ENCODE data around the gene LRBA. TPM values are rescaled to one million over a fixed set of nuclear protein-coding genes. Genes with fewer than 3 reads are reported as not detected.

Gene LRBA
- total RNA-seq, 1 experiment from 2014 or later: 77.4 TPM

- H3K4me3 ChIP-seq: no peak overlapping the region
- no peaks in the 10 kb centered on the region for H4K20me1 ChIP-seq (ENCODE audit: insufficient read depth)
- ChIA-PET POLR2A (ENCODE audit: unreplicated experiment) (no interaction called here), CTCF (no interaction called here)
- H3K27me3 ChIP-seq (ENCODE audit: insufficient read depth, low read depth): no peaks in the 10 kb centered on the region
- no peak for DNase-seq
- intact Hi-C loops (cut with micrococcal nuclease; ENCODE audit: unreplicated experiment): loop anchor here (10.0 kb wide), 1 partner anchor 959 kb away; no protein-coding TSS in a partner anchor
- H3F3A ChIP-seq (ENCODE audit: insufficient read depth, low read depth): no peaks in the 10 kb centered on the region
- no peaks in the 10 kb centered on the region for H3K4me1 ChIP-seq (replicated peaks; ENCODE audit: insufficient read depth)
- TF ChIP-seq CTCF (conservative IDR thresholded peaks at IDR 0.05) (no peak), EZH2 (IDR thresholded peaks at IDR 0.05; ENCODE audit: low read depth) (no peak)
- no peaks in the 10 kb centered on the region for H3K79me2 ChIP-seq (ENCODE audit: low read depth)
- H3K27ac ChIP-seq: no peak overlapping the region
- no peaks in the 10 kb centered on the region for H3K36me3 ChIP-seq (ENCODE audit: low read depth)
- no peaks in the 10 kb centered on the region for H3K9me3 ChIP-seq (ENCODE audit: insufficient read depth, low read depth)
- BruUV-seq (replicated peaks): no TSS peak
- no peak overlapping the region for H3K4me2 ChIP-seq
- no peaks in the 10 kb centered on the region for H3K9me2 ChIP-seq (ENCODE audit: insufficient read depth)
- H2AFZ ChIP-seq: no peak overlapping the region
Measured at GRCh38 chr4:150863456-150863855, 151.6 kb downstream of the LRBA start.

GRCh38 chr4:150862829-150863228 is 152.3 kb downstream of the LRBA start:
- Histone ChIP-seq H4K20me1 (ENCODE audit: insufficient read depth) (no peaks in the 10 kb centered on the region), H3K27ac (no peak overlapping the region), H3F3A (ENCODE audit: insufficient read depth, low read depth) (no peaks in the 10 kb centered on the region), H3K9me3 (ENCODE audit: insufficient read depth, low read depth) (no peaks in the 10 kb centered on the region), H3K9me2 (ENCODE audit: insufficient read depth) (no peaks in the 10 kb centered on the region), H3K4me1 (replicated peaks; ENCODE audit: insufficient read depth) (no peaks in the 10 kb centered on the region), H3K4me2 (no peak overlapping the region), H3K36me3 (ENCODE audit: low read depth) (no peaks in the 10 kb centered on the region), H3K27me3 (ENCODE audit: insufficient read depth, low read depth) (no peaks in the 10 kb centered on the region), H3K79me2 (ENCODE audit: low read depth) (no peaks in the 10 kb centered on the region), H2AFZ (no peak overlapping the region), H3K4me3 (no peak overlapping the region)
- ChIA-PET CTCF (interaction anchor here (0.7 kb wide), 1 partner anchor 14 kb away, joined by 3 read pairs; no protein-coding TSS in a partner anchor), POLR2A (ENCODE audit: unreplicated experiment) (interaction anchor here (0.7 kb wide), 2 partner anchors 17 to 416 kb away, joined by 4 to 6 read pairs; no protein-coding TSS in a partner anchor)
- TF ChIP-seq EZH2 (IDR thresholded peaks at IDR 0.05; ENCODE audit: low read depth): no peak
- intact Hi-C loops (cut with micrococcal nuclease; ENCODE audit: unreplicated experiment): loop anchor here (10.0 kb wide), 1 partner anchor 958 kb away; no protein-coding TSS in a partner anchor
- DNase-seq: no peak
- BruUV-seq (replicated peaks): no TSS peak

GRCh38 chr4:150859453-150859852 is 155.6 kb downstream of the LRBA start:
- H3K4me2 ChIP-seq: no peak overlapping the region
- H3K9me2 ChIP-seq (ENCODE audit: insufficient read depth): no peaks in the 10 kb centered on the region
- intact Hi-C loops (cut with micrococcal nuclease; ENCODE audit: unreplicated experiment): loop anchor here (2.0 kb wide), 1 partner anchor 561 kb away; no protein-coding TSS in a partner anchor
- BruUV-seq (replicated peaks): no TSS peak
- H3K4me3 ChIP-seq: no peak overlapping the region
- POLR2A ChIA-PET (ENCODE audit: unreplicated experiment): no interaction called here
- H3F3A ChIP-seq (ENCODE audit: insufficient read depth, low read depth): no peaks in the 10 kb centered on the region
- H4K20me1 ChIP-seq (ENCODE audit: insufficient read depth): no peaks in the 10 kb centered on the region
- no peaks in the 10 kb centered on the region for H3K36me3 ChIP-seq (ENCODE audit: low read depth)
- H3K79me2 ChIP-seq (ENCODE audit: low read depth): no peaks in the 10 kb centered on the region
- H3K27me3 ChIP-seq (ENCODE audit: insufficient read depth, low read depth): no peaks in the 10 kb centered on the region
- no peak overlapping the region for H2AFZ ChIP-seq
- H3K9me3 ChIP-seq (ENCODE audit: insufficient read depth, low read depth): no peaks in the 10 kb centered on the region
- no peaks in the 10 kb centered on the region for H3K4me1 ChIP-seq (replicated peaks; ENCODE audit: insufficient read depth)
- CTCF ChIA-PET: interaction anchor here (0.5 kb wide), 1 partner anchor 19 kb away, joined by 3 read pairs; no protein-coding TSS in a partner anchor
- DNase-seq: no peak
- no peak for TF ChIP-seq EZH2 (IDR thresholded peaks at IDR 0.05; ENCODE audit: low read depth)
- TF ChIP-seq CTCF (conservative IDR thresholded peaks at IDR 0.05): no peak
- no peak overlapping the region for H3K27ac ChIP-seq

Measured in PC-9 (cell line).